Epithelial cell of proximal tubule (primary cell): ENCODE results near the gene MEFV. TPM values are rescaled to one million over a fixed set of nuclear protein-coding genes. Genes with fewer than 3 reads are reported as not detected.
"Not testable (repeated sequence)": the region's sequence is repeated elsewhere in the genome, so short reads cannot be mapped to it uniquely, and the experiment has no call there.

Source experiments
- DNase-seq: peaks from one replicate; pipeline ENCODE4 v3.0.0-alpha.2; 2011; ENCODE audit warnings: low read depth
- H3K4me3 ChIP-seq: 2 replicates; pipeline ENCODE4 v1.5.1; 2011; ENCODE audit warnings: low read depth, mild to moderate bottlenecking, low read length
- total RNA-seq: library from RNA; depleted of rRNA; stranded (reverse); fragments of >200 nt; gene quantifications from 2 replicates; pipeline ENCODE4 v1.2.3, GENCODE V29; 2015
- TF ChIP-seq, protein P1 (sequence below): conservative IDR thresholded peaks from 2 replicates; pipeline ENCODE4 v1.5.1; 2012; ENCODE audit warnings: low read depth, mild to moderate bottlenecking, low read length

Gene MEFV
- total RNA-seq, 1 donor from 2014 or later = not detected

DNA sequence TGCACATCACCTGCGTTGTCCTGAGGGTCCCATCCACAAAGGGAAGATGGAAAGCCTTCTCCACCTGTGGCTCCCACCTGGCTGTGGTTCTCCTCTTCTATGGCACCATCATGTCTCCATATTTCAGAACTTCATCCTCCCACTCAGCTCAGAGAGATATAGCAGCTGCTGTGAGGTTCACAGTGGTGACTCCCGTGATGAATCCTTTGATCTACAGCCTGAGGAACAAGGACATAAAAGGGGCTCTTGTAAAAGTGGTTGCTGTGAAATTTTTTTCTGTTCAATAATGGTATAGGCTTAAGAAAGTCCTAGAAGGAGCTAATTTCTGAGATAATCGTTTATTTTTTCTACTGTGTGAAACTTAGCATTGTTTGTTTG, 40.2 kb downstream of the MEFV start:
- H3K4me3 ChIP-seq = no peak overlapping the region
- TF ChIP-seq, protein P1, sequence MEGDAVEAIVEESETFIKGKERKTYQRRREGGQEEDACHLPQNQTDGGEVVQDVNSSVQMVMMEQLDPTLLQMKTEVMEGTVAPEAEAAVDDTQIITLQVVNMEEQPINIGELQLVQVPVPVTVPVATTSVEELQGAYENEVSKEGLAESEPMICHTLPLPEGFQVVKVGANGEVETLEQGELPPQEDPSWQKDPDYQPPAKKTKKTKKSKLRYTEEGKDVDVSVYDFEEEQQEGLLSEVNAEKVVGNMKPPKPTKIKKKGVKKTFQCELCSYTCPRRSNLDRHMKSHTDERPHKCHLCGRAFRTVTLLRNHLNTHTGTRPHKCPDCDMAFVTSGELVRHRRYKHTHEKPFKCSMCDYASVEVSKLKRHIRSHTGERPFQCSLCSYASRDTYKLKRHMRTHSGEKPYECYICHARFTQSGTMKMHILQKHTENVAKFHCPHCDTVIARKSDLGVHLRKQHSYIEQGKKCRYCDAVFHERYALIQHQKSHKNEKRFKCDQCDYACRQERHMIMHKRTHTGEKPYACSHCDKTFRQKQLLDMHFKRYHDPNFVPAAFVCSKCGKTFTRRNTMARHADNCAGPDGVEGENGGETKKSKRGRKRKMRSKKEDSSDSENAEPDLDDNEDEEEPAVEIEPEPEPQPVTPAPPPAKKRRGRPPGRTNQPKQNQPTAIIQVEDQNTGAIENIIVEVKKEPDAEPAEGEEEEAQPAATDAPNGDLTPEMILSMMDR = no peak
- no peak for DNase-seq

DNA sequence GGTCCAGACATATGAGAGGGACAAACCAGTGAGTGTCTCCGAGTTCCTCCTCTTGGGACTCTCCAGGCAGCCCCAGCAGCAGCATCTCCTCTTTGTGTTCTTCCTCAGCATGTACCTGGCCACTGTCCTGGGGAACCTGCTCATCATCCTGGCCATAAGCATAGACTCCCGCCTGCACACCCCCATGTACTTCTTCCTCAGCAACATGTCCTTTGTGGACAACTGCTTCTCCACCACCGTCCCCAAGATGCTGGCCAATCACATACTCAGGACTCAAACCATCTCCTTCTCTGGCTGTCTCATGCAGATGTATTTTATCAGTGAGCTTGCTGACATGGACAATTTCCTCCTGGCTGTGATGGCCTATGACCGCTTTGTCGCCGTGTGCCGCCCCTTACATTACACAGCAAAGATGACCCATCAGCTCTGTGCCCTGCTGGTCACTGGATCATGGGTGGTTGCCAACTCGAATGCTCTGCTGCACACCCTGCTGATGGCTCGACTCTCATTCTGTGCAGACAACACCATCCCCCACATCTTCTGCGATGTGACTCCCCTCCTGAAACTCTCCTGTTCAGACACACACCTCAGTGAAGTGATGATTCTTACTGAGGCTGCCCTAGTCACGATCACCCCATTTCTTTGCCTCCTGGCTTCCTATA, 40.7 kb downstream of the MEFV start:
- no peak for DNase-seq
- TF ChIP-seq, protein P1 = no peak
- H3K4me3 ChIP-seq = no peak overlapping the region

DNA sequence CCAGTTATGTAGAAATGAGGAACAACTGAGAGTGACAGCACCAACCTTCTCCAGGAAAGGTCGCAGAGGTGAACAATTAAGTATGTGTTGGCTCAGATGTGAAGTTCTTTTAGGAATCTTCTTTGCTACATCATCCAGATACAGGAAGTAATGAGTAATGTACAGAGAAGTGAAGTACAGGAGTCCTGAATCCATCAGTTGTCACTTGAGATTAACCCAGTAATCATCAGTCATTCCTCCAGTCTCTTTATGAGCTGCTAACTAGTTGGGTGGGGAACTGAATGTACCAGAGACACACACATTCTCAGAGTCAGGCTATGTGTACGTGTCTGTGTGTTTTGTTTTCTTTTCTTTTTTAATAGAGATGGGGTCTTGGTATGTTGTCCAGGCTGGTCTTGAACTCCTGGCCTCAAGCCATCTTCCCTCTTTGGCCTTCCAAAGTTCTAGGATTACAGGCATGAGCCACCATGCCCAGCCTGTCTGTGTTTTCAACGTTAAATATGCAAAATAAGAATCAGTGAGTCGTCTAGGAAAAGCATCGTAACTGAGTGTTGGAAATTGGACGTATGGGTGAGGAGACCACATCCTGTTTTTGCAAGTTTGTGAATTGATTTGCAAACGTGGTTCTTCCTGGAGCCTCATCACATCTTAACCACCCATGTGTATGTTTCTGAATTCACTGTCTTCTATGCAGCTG, 41.4 kb downstream of the MEFV start:
- no peak overlapping the region for H3K4me3 ChIP-seq
- TF ChIP-seq, protein P1 = no peak
- no peak for DNase-seq

DNA sequence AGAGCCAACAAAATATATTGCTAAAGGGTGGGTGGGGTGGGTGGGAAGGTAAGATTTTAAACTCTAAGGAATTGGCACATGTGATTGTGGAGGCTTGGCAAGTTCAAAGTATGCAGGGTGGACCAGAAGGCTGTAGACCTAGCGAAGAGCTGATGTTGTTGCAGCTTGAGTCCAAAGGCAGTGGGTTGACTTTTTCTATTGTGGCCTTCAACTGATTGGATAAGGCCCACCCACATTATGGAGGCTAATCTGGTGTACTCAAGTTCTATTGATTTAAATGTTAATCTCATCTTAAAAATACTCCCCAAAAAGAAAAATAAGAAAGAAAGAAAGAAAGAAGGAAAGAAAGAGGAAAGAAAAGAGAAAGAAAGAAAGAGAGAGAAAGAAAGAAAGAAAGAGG, 43.9 kb downstream of the MEFV start:
- TF ChIP-seq, protein P1 = no peak
- no peak for DNase-seq
- H3K4me3 ChIP-seq = no peak overlapping the region

DNA sequence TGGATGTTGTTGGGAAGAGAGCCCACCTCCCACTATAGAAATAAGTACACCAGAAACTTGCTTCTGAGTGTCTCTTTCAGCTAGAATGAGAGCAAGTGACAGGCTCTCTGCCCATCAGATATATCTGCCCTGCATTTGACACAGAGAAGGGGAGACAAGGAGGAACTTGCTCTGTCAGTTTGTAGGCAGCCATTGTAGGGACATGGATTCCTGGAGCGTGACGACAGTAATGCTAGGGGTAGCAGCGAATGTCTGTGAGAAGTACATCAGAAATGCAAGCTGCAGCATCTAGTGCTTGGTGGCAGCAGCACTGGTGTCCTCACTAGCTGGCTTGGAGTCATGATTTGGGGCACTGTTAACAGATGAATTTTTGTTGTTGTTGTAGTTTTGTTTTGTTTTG, 44.4 kb downstream of the MEFV start:
- no peak for DNase-seq
- TF ChIP-seq, protein P1 = no peak
- no peak overlapping the region for H3K4me3 ChIP-seq

DNA sequence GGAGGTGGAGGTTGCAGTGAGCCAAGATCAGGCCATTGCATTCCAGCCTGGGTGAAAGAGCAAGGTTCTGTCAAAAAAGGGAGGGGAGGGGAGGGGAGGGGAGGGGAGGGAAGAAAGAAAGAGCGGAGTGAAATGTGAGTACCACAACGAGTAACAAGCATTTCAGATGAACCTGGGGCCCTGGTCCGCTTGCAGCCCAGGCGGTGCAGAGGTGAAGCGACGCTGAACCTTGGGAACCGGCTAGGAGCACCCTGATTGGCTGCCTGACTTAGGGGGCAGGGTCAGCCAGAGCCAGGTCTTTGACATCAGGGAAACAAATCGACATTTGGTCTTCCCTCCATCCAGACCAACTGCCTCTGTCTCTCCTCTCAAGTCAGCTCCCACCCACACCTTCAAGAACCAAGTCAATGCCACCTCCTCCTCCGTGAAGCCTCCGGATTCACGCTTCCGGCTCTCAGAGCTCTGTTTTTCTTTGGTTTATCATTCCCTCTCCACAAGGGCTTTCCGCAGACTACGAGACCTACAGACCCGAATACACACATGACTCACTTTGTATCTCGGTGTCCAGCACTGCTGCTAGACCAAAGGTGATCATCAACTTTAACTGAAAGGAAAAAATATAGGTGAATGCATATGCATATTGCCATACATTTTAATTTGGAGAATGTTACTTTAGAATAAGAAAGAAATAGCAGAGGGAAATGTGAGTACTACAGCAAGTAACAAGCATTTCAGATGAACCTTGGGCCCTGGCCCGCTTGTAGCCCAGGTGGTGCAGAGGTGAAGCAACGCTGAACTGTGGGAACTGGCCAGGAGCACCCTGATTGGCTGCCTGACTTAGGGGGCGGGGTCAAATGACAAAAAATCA, 49.1 kb downstream of the MEFV start:
- TF ChIP-seq, protein P1 = no peak
- no peak overlapping the region for H3K4me3 ChIP-seq
- no peak for DNase-seq

DNA sequence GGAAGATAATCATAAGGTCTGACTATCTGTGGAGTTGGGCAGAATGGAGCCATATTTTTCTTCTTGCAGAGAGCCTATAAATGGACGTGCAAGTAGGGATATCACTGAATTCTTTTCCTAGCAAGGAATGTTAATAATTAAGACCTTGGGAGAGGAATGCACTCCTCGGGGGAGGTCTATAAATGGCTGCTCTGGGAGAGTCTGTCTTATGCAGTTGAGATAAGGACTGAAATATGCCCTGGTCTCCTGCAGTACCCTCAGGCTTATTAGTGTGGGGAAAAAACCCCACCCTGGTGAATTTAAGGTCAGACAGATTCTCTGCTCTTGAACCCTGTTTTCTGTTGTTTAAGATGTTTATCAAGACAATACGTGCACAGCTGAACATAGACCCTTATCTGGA, 50.5 kb downstream of the MEFV start:
- H3K4me3 ChIP-seq, DNase-seq: not testable (repeated sequence)
